Measurements from ENCODE around the gene NLRP1. TPM values are rescaled to one million over a fixed set of nuclear protein-coding genes. Genes with fewer than 3 reads are reported as not detected.

NLRP1 gene
- total and polyA plus RNA-seq, 9 of the 15 experiments (the other 6 are each of a cell fraction or from before 2014, with no cell fraction given), result 4.0 to 69.4 (median 27.7) TPM

- no peak for TF ChIP-seq SIX5 (IDR thresholded peaks at IDR 0.05; ENCODE audit: borderline replicate concordance in 1 of 2, insufficient read depth in 1 of 2, low read depth in 1 of 2, low read length in 2 of 2)
- no peak for TF ChIP-seq RBM14 (IDR thresholded peaks at IDR 0.05; ENCODE audit: borderline replicate concordance, insufficient read depth, low read depth, low read length)
- TF ChIP-seq ZNF217 (CRISPR knock-in tag; IDR thresholded peaks at IDR 0.05), result no peak
- TF ChIP-seq PURB (CRISPR knock-in tag; IDR thresholded peaks at IDR 0.05; ENCODE audit: low read depth), result no peak
- TF ChIP-seq ZNF133 (CRISPR knock-in tag; IDR thresholded peaks at IDR 0.05), result no peak
- TF ChIP-seq PML (IDR thresholded peaks at IDR 0.05; ENCODE audit: low read length), result no peak
- TF ChIP-seq MCM3 (IDR thresholded peaks at IDR 0.05), result no peak
- in situ Hi-C loops (cut with MboI) (no loop called here), intact Hi-C loops (cut with micrococcal nuclease) (loop anchor here (10.0 kb wide), 1 partner anchor 829 kb away; no protein-coding TSS in a partner anchor)
- DNase-seq (ENCODE audit: extremely low read depth in 1 of 4, low spot score in 3 of 4), result no peak
- Histone ChIP-seq H3K27ac (ENCODE audit: extremely low read depth, low read depth, low read length) (no peak overlapping the region), H3K79me2 (ENCODE audit: control insufficient read depth, insufficient read depth, low read length) (peaks cover under 1% of the 10 kb centered on the region; the same call in 2 of the 3 replicates), H3K4me2 (ENCODE audit: insufficient read depth, low read length) (no peak overlapping the region), H3K4me3 (no peak overlapping the region), H3K27me3 (ENCODE audit: control insufficient read depth in 2 of 2, insufficient read depth in 2 of 2, low read length in 2 of 2) (no peaks in the 10 kb centered on the region), H3K36me3 (ENCODE audit: control insufficient read depth, insufficient read depth, low read length) (peaks cover 24% of the 10 kb centered on the region; the same call in 1 of the 3 replicates), H3K4me1 (replicated peaks in 1 of 2; ENCODE audit: control insufficient read depth in 2 of 2, insufficient read depth in 2 of 2, low read length in 2 of 2) (no peaks in the 10 kb centered on the region), H4K20me1 (replicated peaks; ENCODE audit: control insufficient read depth, insufficient read depth, low read length) (peaks cover 6% of the 10 kb centered on the region), H2AFZ (ENCODE audit: low read depth, low read length) (no peak overlapping the region), H3K9ac (ENCODE audit: insufficient read depth in 1 of 2, low read depth in 2 of 2, low read length in 2 of 2) (no peak overlapping the region), H3K9me3 (replicated peaks; ENCODE audit: control insufficient read depth, insufficient read depth, low read depth, low read length) (no peaks in the 10 kb centered on the region), H3K9me1 (ENCODE audit: control insufficient read depth, insufficient read depth, low read length) (peaks cover 3% of the 10 kb centered on the region)
- BruUV-seq (replicated peaks), result no TSS peak
- whole genome bisulfite sequencing (ENCODE audit: insufficient coverage, low coverage, missing lambda C conversion rate), result 75% methylated on average over 6 of the region's 7 CpGs
- no peak for FAIRE-seq
- ChIA-PET CTCF (ENCODE audit: low intra/inter-chr PET ratio) (no interaction called here), POLR2A (interaction anchor here (0.6 to 2.3 kb wide), 4 partner anchors 9 to 817 kb away, joined by 3 to 7 read pairs (median 4); no protein-coding TSS in a partner anchor)
- ATAC-seq, result no peak
Measured at GRCh38 chr17:5595831-5596230, 11.5 kb upstream of the NLRP1 start.

Data from K562 (cell line).